CD4-positive, alpha-beta T cell treated with Interleukin-4 for 4 hours (primary cell): ENCODE measurements around the gene AHNAK.
"Not testable (repeated sequence)": the region's sequence is repeated elsewhere in the genome, so short reads cannot be mapped to it uniquely, and the experiment has no call there.

Experiments
- DNase-seq: peaks from one replicate; pipeline ENCODE4 v3.0.0-alpha.2; 2020

Gene AHNAK

DNA sequence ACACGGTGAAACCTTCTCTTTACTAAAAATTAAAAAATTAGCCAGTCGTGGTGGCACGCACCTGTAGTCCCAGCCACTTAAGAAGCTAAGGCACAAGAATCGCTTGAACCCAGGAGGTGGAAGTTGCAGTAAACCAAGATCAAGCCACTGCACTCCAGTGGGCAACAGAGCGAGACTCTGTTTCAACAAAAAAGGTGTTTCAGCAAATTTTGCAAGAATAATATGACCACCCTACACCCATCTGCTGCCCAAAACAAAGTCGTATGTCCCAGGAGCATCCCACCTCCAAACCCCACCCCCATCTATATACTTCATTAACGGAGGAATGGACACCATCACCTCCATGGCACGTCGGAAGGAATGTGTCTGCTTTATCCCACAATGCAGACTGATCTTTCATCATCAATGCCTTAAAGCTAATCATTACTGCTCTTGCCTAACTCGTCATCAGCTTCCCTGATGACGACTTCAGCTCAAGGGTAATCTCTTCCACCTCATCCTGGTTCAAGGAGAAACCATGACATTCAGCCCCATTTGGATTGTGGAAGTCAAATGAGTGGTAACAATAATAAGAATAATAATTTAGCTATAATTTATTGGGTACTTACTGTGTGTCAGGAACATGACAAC, 93.7 kb downstream of the AHNAK start:
- no peak for DNase-seq

DNA sequence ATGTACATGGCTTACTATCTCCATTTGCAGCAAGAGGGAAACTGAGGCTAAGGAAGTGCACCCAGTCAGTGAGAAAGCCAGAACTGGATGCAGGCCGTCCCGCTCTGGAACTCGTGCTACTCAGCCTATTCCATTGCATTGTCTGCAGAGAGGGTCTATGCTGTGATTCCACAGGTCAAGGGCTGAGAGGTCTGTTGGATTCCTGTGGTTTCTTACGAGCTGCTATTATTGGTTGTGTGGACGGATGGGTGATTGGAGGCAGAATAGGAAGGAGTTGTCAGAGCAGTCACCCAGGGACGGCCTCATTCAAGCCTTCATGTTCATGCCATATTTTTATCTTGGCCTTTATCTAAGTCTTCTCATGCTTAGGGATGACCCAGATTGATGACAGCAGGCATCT, 94.3 kb downstream of the AHNAK start:
- DNase-seq, result no peak

DNA sequence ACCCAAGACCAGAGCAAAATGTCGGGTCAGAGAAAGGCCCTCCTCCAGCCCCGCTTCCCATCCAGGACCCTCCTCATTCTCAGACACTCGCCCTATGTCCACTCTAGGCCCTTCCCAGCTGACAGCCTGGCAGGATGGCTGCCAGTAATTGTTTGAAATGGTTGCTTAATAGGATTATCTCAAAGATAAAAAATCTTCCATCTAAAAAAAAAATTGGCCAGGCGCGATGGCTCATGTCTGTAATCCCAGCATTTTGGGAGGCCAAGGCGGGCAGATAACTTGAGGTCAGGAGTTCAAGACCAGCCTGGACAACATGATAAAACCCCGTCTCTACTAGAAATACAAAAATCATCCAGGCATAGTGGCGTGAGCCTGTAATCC, 95.4 kb downstream of the AHNAK start:
- DNase-seq, result no peak

DNA sequence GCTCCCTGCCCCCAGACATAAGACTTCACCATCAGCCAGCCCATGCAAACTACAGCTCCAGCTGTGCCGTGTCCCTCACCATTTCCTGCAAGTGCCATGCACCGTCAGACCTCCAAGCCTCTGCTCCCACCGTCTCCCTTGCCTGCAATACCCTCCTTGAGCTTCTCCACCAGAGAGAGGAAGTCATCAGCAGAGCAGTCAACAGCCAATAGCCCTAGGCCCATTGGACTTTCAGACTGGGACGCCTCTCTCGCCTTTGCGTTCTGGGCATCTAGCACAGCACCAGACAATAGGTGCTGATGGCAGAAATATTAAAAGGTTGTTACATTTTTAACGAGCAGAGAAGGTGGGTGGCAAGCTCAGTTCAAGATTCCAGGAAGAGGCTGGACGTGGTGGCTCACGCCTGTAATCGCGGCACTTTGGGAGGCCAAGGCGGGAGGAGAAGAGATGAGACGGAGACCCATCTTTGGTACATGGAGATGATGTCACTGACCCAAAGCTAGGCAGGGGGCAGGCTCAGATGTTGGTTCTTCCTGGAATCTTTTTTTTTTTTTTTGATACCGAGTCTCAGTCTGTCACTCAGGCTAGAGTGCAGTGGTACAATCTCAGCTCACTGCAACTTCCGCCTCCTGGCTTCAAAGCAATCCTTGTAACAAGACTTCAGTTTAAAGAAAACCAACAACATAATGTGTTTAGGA, 95.9 kb downstream of the AHNAK start:
- DNase-seq, result no peak

DNA sequence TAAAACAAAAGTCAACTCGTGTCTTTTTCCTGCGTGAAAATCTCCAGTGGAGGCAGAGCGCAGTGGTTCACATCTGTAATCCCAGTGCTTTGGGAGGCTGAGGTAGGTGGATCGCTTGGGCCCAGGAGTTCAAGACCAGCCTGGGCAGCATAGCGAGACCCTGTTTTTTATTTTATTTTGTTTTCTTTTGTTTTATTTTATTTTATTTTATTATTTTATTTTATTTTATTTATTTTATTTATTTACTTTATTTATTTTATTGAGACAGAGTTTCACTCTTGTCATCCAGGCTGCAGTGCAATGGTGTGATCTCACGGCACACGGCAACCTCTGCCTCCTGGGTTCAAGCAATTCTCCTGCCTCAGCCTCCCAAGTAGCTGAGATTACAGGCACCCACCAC, 96.7 kb downstream of the AHNAK start:
- DNase-seq, result not testable (repeated sequence)

DNA sequence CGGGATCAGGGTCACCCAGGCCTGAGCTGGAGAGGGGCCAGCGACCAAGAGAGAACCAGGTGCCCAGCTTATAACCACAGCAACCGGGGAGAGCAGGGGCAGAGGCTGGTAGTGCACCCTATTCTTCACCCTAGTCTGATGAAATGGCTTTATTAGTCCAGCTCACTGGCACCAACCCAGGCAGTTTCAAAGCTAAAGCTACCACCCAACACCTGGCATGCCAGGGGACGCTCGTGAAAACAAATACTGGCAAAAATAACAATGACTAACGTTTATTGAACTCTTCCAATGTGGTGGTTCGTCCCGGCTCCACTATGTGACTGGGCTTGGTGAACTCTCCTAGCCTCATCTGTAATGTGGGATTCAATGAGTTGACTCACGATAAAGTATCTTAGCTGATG, 97.2 kb downstream of the AHNAK start:
- DNase-seq, result no peak

DNA sequence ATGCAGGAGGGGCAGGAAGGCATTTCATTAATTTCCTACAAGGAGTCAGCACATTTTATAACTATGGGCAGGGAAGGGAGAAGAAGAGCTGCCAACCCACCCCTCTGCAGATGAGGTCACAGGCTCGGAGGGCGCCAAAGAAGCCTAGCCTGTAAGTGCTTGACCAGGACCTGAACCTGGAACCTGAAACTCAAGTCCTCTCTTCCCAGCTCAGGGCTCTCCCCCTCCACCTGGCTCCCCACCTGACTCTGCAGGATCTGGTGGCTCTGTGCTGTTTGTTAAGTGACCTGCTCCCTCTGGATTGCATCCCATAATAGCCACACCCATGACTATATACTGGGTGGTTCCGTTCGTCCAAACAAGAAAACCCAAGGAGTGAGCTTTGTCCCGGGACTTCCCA, 100.5 kb downstream of the AHNAK start:
- no peak for DNase-seq

DNA sequence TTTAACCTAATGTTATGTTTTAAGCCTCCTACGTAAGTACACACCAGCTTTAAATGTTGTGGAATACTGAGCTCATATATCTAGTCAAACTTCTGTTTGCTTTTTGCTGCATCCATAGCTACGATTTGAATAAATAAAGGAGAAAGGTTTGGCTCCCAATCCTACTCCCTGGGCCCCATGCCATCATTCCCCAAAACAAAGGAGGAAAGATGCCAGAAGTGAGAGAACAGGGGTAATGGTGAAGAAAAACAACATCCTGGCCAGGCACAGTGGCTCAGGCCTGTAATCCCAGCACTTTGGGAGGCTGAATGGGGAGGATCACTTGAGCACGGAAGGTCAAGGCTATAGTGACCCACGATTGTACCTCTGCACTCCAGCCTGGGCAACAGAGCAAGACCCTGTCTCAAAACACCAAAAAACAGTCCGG, 101.3 kb downstream of the AHNAK start:
- no peak for DNase-seq

DNA sequence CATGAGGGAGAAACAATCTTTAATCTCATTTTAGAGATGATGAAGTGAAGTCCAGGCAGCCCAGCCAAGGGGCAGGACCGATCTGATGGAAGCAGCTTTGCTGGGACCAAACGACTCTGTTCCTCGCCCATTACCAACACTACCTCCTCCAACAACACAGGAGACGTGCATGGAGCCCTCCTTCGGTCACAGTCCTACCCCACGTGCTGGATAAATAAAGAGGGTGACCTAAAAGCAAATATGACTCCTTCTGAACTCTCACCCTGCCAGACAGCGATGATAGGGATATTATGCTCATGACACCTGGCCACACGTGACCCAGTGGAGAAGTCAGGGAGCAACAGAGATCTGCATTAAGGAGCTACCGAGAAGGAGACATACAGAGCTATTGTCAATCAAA, 101.8 kb downstream of the AHNAK start:
- no peak for DNase-seq

DNA sequence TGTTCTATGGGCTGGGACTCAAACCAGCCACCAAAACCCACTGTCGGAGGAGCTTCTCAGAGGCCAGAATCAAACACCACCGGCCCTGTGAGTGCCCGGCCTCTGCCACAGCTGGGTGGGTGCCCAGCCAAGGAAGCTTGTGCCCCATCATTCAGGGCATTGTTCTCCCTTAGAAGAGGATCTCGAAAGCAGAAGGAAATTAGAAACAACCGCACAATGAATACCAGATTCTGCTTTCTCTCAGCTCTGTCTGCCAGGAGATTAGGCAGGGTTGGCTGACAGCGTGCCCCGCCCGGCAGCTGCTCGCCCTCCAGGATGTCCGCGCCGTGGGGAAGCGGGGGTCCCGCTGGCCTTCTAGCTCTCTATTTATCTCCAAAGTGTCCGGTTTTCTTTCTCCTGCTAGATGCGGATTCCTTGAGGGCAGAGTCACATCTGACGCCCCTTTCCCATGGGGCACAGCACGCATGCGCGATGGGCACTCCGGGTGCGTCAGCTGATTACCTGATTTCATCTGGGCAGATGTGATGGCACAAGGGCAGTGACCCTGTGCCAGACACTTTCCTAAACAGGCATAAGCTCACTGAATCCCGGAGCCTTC, 102.3 kb downstream of the AHNAK start:
- DNase-seq, result no peak

DNA sequence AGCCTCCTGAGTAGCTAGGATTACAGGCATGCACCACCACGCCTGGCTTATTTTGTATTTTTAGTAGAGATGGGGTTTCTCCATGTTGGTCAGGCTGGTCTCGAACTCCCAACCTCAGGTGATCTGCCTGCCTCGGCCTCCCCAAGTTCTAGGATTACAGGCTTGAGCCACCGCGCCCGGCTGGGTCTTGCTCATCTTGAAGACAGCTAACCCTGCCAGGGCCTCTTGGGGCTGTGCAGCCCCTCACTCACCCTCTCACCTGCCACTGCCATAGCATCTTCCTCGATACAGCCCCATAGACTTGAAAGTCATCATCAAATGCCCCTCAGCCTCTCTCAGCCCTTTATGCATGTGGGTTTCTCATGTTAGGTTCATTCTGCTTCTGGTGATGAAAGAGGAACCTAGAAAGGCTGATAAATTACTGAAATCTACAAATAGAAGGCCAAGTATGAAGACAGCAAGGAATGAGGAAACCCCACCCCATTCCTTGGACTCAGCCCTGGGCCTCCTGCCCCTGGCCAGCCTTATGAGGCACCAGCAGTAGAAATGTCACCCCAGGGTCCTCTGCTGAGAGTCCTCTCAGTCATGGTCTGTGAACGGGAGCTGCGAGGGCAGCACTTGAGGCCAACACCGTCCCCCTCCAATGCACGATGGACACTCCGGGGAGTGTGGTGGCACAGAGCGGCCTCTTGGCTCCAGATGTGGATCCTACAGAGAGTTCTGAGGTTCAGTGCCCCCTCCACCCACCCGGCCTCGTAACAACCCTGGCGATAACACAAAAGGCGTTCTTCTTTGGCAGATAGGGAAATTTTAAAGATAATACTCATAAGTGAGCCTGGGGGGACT, 103.0 kb downstream of the AHNAK start:
- DNase-seq, result no peak

DNA sequence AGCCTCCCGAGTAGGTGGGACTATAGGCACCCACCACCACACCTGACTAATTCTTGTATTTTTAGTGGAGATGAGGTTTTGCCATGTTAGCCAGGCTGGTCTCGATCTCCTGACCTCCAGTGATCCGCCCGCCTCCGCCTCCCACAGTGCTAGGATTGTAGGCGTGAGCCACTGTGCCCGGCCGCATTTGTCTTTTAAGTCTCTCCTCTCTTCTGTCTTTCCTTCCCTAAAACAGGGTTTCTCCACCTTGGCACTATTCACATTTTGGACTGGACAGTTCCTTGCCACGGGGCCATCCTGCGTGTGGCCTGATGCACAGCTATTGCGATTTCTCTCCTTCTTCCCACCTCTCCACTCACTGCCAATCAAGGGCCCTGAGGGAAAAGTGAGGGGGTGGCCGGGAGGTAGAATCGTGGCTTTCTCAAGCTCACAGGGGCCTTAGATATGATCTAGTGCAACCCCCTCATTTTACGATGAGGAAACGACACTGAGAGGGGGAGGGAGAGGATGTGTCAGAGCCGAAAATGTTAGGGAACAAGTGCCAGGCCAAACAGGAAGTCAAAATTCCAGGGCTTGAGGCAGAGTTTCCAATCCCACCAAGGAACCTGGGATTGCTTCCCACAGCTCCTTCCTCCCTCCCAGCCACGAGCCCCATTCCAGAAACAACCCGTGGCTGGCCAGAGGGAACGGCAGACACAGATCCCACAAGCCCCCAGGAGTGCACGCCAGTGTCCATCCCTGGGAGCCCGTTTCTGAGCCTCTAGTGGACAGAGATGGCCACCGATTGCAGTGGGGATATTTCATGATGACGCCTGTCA, 106.6 kb downstream of the AHNAK start:
- DNase-seq, result no peak

DNA sequence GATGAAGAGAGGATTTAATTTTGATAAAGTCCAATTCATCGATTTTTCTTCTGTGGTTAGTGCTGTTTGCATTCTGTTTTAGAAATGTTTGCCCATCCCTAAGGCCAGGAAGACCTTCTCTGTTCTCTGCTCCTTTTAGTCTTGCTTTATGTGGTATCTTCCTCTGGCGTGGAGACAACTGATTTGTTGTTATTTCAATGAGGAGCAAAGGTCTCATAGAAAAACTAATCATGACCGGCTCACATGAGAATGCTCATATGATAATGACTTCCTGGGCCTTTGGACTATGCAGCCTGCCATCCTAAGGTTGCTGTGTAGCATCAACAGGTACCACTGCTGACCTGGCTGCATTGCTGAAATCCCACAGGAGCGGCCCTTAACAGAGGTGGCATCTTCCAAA, 108.0 kb downstream of the AHNAK start:
- no peak for DNase-seq

DNA sequence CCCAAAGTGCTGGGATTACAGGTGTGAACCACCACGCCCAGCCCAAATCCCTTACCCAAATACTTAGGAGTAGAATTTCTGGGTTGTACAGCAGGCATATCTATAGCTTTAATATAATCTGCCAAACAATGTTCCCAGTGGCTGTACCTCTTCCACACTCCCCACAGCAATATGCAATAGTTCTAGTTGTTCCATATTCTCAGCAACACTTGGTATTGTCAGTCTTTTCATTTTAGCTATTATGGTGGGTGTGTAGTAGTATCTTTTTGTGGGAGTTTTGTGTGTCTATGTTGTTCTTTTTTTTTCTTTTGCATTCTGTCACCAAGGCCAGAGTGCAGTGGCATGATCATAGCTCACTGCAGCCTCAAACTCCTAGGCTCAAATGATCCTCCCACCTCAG, 109.0 kb downstream of the AHNAK start:
- no peak for DNase-seq

DNA sequence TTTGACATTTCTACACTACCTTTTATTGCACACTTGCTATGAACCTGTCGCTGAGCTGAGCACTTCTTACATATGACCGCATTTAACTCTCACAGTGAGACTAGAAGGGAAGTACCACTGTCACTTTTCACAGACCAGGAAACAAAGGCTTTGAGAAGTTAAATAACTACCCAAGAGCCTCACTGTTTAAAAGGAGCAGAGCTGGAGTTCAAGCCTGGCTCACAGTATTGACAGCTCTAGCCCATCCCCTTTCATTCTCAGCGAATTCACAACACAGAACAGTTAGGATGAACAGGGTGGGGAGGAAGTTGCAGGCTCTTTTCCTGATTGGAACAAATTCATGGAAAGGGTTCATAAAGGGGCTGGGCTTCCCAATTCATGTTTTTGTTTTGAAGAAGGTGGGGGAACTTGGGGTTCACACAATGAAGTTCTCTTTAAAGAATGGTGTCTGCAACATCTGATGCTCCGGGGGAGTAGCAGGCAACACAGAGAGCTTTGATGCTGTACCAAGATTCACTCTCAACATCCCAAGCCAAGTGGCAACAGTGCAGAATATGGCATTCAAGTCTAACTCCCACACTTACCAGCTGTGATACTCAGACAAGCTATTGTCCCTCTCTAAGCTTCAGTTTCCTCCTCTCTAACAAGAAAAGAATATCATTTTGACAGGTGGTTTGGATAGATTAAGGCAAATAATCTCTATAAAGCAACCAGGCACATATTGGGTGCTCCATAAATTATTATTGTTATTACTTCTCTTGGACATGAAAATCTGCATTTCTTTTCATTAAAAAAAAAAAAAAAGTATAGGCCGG, 110.6 kb downstream of the AHNAK start:
- DNase-seq, result no peak

DNA sequence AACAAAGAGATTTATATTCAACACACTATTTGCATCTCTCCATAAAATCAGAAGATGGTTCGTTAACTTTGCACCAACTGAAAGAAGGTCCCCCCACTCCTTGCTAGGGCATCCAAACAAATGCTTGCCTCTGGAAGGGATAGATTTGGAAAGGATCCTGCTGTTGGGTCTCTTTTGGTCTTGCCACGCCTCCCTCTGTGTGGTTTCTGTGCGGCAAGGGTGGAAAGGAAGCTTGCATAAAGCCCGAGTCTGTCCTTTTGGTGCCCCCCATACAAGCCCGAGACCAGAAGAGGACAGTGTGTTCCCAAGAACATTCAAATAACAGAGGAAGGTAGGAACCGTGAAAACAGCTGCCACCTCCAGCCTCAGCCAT, 112.7 kb downstream of the AHNAK start:
- no peak for DNase-seq

DNA sequence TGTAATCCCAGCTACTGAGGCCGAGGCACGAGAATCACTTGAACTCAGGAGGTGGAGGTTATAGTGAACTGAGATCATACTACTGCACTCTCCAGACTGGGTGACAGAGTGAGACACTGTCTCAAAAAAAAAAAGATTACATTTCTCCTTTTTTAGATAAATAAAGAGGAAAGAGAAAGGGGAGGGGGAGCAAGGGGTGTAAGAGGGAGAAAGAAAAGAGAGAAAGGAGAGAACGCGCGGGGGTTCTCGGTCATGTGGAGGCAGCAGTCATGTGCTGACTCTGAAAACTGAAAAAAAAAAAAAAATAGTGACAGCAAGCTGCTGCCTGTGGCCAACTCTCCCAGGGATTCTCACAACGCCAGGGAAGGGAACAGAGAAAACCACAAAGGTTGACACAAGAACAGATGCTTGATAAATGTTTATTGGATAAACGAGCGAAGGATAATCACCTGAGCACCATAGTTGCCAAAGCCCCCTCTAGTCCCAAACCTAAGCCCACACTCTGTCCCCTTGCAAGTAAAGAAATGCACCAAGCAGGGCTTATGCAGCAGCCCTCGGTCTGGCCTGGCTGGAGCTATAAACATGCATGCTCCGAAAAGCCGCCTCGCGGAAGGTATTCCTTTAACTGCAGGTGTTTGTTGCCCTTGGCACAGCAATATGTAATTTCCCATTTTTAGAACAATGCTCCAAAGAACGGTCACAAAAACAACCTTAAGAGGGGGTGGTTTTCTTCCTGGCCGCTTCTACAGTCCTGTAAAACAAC, 113.3 kb downstream of the AHNAK start:
- DNase-seq, result no peak

DNA sequence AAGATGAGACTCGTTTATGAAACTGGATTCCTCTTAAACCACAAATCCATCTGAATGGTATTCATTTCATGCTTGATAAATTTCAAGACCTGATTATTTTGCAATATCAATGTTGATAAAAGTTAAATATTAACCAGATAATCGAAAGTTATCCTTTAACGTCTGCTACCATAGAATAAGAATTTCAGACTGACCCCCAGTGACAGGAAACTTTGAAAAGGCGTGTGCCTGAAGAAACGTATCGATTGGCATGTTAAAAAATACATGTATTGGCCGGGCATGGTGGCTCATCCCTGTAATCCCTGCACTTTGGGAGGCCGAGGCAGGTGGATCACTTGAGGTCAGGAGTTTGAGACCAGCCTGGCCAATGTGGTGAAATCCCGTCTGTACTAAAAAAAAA, 113.9 kb downstream of the AHNAK start:
- no peak for DNase-seq

DNA sequence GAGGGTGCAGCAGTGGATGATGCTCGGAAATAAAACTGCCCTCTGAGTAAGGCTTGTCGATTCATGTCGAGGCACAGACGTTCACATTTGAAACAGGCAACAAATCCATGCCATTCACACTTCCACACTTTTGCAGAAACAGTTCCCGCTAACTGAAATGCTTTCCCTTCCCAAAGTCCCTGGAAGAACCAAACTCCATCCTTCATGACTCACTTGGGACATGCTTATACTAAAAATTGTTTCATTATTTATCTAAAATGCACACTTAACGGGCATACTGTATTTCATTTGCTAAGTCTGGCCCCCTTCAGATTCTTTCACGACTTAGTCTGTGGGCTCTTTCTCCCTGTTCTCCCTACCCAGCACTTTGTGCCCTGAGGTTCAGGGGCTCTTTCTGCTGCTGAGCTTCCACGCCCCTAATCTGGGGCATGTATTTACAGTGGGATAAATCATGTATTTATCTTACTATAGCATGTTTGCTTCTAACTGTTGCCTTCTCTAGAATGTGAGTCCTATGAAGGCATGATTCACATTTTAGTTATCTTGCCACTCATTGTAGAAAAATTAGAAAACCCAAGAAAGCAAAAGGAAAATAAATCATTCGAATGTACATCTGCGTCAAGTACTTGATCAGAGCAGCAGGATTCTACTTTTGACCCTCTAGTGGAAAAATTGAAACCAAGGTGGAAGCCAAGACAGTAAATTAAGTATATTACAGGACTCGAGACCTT, 115.3 kb downstream of the AHNAK start:
- DNase-seq, result no peak

DNA sequence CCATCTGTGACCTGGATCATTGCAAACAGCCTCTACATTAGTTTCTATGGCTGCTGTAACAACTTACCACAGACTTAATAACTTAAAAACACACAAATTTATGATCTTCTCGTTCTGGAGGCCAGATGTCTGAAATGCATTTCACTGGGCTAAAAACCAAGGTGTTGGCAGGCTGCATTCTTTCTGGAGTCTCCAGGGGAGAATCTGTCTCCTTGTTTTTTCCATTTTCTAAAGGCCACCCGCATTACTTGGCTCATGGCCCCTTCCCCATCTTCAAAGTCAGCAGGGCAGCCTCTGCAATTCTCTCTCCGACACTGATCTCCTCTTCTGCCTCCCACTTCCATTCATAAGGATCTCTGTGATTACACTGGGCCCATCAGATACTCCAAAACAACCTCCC, 116.2 kb downstream of the AHNAK start:
- DNase-seq, result no peak
